Right kidney (tissue), 1 donor: ENCODE results near the gene TOR4A.
"Not testable (repeated sequence)": the region's sequence is repeated elsewhere in the genome, so short reads cannot be mapped to it uniquely, and the experiment has no call there.

Source experiments
- DNase-seq: peaks from one replicate; pipeline ENCODE4 v3.0.0-alpha.2; 2016

Gene TOR4A

GRCh38 chr9:137318602-137319001, 41.1 kb downstream of the TOR4A start:
- DNase-seq: no peak

- peak; percentile 20 for DNase-seq
Measured at GRCh38 chr9:137319011-137319738, 41.6 kb downstream of the TOR4A start.

GRCh38 chr9:137319739-137320551, 42.4 kb downstream of the TOR4A start:
- no peak for DNase-seq

- peak; percentile 54 for DNase-seq
Measured at GRCh38 chr9:137320555-137321384, 43.2 kb downstream of the TOR4A start.

- DNase-seq: no peak
Measured at GRCh38 chr9:137321726-137322361, 44.3 kb downstream of the TOR4A start.

GRCh38 chr9:137323531-137324331, 46.2 kb downstream of the TOR4A start:
- DNase-seq: no peak

DNA sequence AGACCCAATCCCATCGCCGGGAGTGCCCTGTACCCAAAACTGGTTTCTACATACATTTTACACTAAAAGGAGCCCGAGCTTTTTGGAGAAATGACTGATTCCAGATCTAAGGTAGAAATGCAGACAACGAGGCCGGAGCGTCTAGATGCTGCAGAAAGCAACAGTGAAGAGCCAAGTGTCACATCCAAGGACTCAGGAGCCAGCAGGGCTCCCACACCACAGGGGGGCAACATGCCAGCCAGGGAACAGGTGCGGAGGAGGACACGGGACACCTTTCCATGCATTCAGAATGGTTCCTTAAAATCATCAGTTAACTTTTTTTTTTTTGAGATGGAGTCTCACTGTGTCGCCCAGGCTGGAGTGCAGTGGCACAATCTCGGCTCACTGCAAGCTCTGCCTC, 47.6 kb downstream of the TOR4A start:
- DNase-seq: no peak

DNA sequence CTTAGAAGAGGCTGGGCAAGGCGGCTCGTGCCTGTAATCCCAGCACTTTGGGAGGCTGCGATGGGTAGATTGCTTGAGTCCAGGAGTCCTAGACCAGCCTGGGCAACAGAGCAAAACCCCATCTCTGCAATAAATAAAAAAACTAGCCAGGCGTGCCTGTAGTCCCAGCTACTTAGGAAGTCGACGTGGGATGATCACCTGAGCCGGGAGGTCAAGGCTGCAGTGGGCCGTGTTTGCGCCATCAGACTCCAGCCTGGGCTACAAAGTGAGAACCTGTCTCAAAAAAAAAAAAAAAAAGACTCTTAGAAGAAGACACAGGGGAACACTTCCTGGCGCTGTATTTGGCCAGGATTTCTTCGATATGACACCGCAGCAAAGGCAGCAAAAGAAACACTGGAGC, 48.3 kb downstream of the TOR4A start:
- no peak for DNase-seq

GRCh38 chr9:137326445-137327065, 49.0 kb downstream of the TOR4A start:
- DNase-seq: no peak

DNA sequence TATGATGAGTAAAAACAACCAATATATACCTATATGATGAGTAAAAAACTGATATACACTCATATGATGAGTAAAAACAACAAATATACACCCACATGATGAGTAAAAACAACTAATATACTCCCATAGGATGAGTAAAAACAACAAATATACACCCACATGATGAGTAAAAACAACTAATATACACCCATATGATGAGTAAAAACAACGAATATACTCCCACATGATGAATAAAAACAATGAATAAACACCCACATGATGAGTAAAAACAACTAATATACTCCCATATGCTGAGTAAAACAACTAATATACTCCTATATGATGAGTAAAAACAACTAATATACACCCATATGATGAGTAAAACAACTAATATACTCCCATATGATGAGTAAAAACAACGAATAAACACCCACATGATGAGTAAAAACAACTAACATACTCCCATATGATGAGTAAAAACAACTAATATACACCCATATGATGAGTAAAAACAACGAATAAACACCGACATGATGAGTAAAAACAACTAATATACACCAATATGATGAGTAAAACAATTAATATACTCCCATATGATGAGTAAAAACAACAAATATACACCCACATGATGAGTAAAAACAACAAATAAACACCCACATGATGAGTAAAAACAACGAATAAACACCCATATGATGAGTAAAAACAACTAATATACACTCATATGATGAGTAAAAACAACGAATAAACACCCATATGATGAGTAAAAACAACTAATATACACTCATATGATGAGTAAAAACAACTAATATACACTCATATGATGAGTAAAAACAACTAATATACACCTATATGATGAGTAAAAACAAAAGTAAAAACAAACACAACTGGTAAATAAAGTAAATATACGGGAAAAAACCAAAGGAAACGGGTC, 50.4 kb downstream of the TOR4A start:
- not testable (repeated sequence) for DNase-seq

DNA sequence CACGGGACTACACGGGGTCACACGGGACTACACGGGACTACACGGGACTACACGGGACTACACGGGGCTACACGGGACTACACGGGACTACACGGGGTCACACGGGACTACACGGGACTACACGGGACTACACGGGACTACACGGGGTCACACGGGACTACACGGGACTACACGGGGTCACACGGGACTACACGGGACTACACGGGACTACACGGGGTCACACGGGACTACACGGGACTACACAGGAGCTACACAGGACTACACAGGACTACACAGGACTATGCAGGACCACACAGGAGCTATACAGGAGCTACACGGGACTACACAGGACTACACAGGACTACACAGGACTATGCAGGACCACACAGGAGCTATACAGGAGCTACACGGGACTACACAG, 52.1 kb downstream of the TOR4A start:
- not testable (repeated sequence) for DNase-seq

GRCh38 chr9:137330689-137331088, 53.2 kb downstream of the TOR4A start:
- DNase-seq: no peak

DNA sequence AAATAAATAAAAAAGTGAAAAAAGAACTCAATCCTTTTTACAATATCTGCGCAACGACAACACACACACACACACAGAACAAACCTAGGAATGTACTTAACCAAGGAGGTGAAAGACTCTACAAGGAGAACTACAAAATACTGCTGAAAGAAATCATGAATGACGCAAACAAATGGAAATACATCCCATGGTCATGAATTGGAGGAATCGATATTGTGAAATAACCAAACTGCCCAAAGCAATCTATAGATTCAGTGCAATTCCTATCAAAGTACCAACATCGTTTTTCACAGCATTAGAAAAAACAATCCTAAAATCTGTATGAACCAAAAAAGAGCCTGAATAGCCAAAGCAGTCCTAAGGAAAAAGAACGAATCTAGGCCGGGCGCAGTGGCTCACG, 54.4 kb downstream of the TOR4A start:
- DNase-seq: no peak
